Retina (tissue), 1 donor: ENCODE data around the gene CCDC34.
"Not testable (repeated sequence)": the region's sequence is repeated elsewhere in the genome, so short reads cannot be mapped to it uniquely, and the experiment has no call there.

Experiments used
- DNase-seq: peaks from one replicate; pipeline ENCODE4 v3.0.0-alpha.2; 2016

CCDC34 gene

GRCh38 chr11:27357250-27357649, 5.8 kb downstream of the CCDC34 start:
- DNase-seq, result no peak

GRCh38 chr11:27356624-27357222, 6.3 kb downstream of the CCDC34 start:
- no peak for DNase-seq

GRCh38 chr11:27355575-27356104, 7.4 kb downstream of the CCDC34 start:
- DNase-seq, result no peak

DNA sequence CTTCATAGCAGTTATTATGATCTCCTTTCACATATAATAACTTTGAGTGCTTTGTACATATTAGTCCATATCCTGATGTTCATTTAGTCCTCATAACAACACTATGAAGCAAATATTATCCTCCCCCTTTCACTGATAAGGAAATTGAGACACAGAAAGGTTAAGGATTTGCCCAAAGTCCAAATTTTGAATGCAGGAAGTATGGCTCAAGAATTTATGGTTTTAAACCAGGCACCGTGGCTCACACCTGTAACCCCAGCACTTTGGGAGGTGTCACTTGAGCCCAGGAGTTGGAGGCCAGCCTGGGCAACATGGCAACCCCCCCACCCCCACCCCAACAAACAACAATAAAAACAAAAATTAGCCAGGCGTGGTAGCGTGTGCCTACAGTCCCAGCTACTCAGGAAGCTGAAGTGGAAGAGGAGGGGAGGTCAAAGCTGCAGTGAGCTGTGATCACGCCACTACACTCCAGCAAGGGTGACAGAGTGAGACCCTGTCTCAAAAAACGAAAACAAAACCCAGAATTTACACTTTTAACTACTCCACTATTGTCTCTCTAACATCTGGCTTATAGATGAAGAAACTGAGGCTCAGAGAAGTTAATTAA, 8.6 kb downstream of the CCDC34 start:
- DNase-seq, result no peak

DNA sequence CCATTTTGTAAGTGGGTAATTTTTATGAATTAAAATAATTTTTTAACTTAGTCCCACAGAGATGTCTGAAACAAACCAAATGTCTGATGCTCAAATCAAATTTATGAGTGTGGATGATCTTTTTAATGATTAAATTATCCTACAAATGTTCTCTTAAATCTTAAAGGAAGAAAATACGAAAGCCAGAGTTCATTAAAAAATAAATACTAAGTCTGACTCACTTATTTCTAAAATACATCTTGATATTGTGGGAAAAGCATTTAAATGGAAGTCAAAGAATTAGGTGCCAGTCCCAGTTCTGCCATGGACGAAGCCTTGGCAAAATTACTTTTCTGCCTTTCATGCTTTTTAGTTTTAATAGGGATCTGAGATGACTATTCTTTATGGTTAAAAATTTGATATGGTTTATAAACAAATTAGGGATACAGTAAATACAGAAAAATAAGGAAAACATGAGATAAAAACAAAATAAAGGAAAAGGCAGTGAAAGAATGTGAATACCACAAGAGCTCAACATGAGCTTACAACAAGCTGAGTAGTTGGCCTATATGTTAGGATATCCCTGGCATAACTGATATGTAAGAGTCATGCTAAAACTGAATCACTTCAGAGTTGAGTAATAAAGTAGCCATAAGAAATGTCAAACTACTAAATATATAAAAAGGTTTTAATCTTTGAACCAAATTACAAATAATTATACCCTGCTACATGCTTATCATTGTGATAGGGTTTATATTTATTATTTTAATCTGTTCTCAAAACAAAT, 9.2 kb downstream of the CCDC34 start:
- no peak for DNase-seq

DNA sequence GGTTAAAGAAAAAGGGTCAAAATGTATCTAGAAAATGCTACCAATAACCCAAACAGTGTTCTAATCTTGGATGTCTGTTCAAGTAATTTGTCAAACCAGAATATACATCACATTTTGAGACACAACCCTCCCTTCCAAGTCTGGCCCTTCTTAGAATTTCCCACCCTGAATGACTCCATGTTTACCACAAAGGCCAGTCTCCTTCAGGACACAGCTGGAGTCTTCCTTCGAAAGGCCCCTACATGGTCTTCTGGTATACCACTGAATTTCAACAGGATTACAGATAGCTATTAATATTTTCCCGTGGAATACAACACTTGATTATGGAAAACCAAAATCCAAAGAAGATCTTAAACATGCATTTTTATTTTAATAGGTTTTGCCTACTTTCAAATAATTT, 10.2 kb downstream of the CCDC34 start:
- DNase-seq, result no peak

GRCh38 chr11:27350511-27350910, 12.5 kb downstream of the CCDC34 start:
- DNase-seq, result no peak

DNA sequence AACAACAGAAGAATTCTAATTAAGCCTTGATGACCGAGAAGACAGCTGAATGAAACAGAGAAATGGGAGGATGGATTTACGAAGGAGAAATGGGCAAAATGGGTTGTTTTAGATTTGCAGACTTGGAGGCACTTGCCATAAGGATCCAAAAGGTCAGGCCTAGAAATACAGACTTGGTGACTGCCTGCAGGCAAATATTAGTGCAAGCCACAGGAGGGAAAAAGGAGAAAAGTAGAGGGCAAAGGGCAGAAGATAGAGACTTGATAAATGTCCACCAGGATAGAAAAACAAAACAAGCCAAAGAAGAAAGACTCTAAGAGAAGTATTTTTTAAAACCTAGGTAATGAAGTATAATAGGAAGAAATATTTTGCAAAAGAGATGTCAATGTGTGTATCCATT, 13.1 kb downstream of the CCDC34 start:
- DNase-seq, result no peak

GRCh38 chr11:27348340-27348873, 14.6 kb downstream of the CCDC34 start:
- DNase-seq, result no peak

GRCh38 chr11:27347359-27348339, 15.4 kb downstream of the CCDC34 start:
- DNase-seq, result no peak

DNA sequence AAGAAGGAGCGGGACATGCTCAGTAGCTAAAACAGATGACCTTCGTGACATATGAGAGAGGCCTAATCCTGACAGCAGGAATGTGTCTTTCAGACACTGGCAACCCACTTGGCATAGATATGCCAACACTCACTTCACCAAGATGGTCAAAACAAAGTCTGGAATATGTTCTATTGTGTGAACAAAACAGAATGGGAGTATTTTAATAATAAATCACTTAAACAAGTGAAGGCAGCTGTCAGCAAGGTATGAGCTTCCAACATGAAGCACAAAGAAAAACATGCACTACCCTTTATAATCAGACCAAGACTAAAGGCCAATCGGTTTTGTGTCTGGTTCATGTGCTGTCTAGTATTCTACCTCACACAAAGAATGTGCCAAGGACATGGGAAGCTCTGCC, 23.1 kb downstream of the CCDC34 start:
- no peak for DNase-seq

- DNase-seq, result not testable (repeated sequence)
Observed at GRCh38 chr11:27334764-27335163, 28.3 kb downstream of the CCDC34 start.

DNA sequence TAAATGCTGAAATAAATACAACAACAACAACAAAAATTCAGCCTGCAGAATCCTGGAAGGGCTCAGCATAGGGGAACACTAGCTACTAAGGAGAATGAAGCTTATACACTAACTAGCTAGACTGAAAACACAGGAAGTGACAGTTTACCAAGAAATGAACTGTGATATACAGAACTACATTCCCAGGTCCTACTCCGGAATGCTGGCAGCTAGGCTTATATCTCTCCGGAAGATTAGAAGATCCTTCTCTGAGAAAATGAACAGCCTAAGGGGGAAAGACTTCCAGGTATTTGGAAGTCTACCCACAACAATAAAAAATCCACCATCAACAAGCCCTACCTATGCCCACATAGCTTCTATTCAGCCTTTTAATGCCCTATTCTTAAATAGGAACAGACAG, 31.0 kb downstream of the CCDC34 start:
- DNase-seq, result no peak

- no peak for DNase-seq
Observed at GRCh38 chr11:27330633-27331270, 32.3 kb downstream of the CCDC34 start.

- DNase-seq, result no peak
Observed at GRCh38 chr11:27329867-27330632, 33.0 kb downstream of the CCDC34 start.

- DNase-seq, result no peak
Observed at GRCh38 chr11:27328614-27329013, 34.4 kb downstream of the CCDC34 start.

DNA sequence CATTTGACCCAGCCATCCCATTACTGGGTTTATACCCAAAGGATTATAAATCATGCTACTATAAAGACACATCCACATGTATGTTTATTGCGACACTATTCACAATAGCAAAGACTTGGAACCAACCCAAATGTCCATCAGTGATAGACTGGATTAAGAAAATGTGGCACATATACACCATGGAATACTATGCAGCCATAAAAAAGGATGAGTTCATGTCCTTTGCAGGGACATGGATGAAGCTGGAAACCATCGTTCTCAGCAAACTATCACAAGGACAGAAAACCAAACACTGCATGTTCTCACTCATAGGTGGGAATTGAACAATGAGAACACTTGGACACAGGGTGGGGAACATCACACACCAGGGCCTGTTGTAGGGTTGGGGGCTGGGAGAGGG, 36.0 kb downstream of the CCDC34 start:
- not testable (repeated sequence) for DNase-seq

GRCh38 chr11:27322196-27322595, 40.8 kb downstream of the CCDC34 start:
- DNase-seq, result not testable (repeated sequence)

DNA sequence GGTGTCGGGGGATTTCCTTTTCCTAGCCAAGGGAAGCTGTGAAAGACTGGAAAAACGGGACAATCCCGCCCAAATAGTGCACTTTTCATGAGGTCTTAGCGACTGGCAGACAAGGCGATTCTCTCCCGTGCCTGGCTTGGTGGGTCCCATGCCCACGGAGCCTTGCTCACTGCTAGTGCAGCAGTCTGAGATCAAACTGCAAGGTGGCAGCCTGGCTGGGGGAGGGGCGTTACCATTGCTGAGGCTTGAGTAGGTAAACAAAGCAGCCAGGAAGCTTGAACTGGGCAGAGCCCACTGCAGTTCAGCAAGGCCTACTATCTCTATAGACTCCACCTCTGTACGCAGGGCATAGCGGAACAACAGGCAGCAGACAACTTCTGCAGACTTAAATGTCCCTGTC, 41.7 kb downstream of the CCDC34 start:
- DNase-seq, result not testable (repeated sequence)

- DNase-seq, result no peak
Observed at GRCh38 chr11:27319072-27319471, 43.9 kb downstream of the CCDC34 start.

DNA sequence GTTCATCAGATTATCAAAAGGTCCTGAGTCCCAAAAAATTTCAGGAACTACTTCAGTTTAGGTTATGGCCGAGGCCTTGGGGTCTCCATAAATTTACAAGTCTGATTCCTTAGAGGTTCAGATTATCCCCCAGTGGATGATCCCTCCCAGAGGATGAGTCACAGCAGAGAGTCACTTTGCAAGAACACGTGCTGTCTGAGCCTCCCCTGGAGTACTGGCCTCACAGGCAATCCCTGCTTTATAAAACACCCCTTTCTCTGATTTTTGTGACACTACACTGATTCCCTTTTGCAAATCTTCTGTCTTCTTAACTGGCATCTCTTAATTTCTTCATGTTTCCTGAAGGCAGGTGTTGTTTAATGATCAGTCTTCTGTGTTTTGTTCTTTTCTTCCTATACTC, 45.3 kb downstream of the CCDC34 start:
- no peak for DNase-seq
